Muscle layer of colon (tissue), 2 donors: Measurements from ENCODE around the gene TNRC6C.

Source experiments
- H3K27ac ChIP-seq: one replicate; pipeline ENCODE4 v1.7.0; 2013; ENCODE audit warnings: low read depth, mild to moderate bottlenecking, low read length, moderate library complexity
- H3K27me3 ChIP-seq, 2 donors: one replicate each; pipeline ENCODE4 v1.7.0; 2013; ENCODE audit warnings: low read length in 2 of 2, mild to moderate bottlenecking in 2 of 2; ENCODE audit not compliant: insufficient read depth in 2 of 2, control insufficient read depth in 1 of 2
- H3K36me3 ChIP-seq: one replicate; pipeline ENCODE4 v1.7.0; 2013; ENCODE audit warnings: mild to moderate bottlenecking, low read length; ENCODE audit not compliant: insufficient read depth
- H3K4me1 ChIP-seq: one replicate; pipeline ENCODE4 v1.7.0; 2013; ENCODE audit warnings: mild to moderate bottlenecking, low read length; ENCODE audit not compliant: insufficient read depth
- H3K4me3 ChIP-seq, 2 donors: one replicate each; pipeline ENCODE4 v1.7.0; 2013; ENCODE audit warnings: low read length in 2 of 2, low read depth in 1 of 2, mild to moderate bottlenecking in 1 of 2, moderate library complexity in 1 of 2
- H3K9ac ChIP-seq: one replicate; pipeline ENCODE4 v1.7.0; 2013; ENCODE audit warnings: low read length
- H3K9me3 ChIP-seq: one replicate; pipeline ENCODE4 v1.7.0; 2013; ENCODE audit warnings: mild to moderate bottlenecking, low read length
- donor health status: abdominal sarcoma.
- donor health status: Adenocarcinoma of cecum.

Gene TNRC6C

GRCh38 chr17:78142119-78142861 lies 183.8 kb downstream of the TNRC6C start:
- H3K27ac ChIP-seq, result no peak overlapping the region
- H3K4me1 ChIP-seq, result peaks cover 24% of the 10 kb centered on the region
- H3K27me3 ChIP-seq, result no peaks in the 10 kb centered on the region
- H3K4me3 ChIP-seq, result no peak overlapping the region
- no peak overlapping the region for H3K9ac ChIP-seq
- no peaks in the 10 kb centered on the region for H3K9me3 ChIP-seq
- H3K36me3 ChIP-seq, result no peaks in the 10 kb centered on the region

GRCh38 chr17:78143214-78144146 lies 185.0 kb downstream of the TNRC6C start:
- H3K27me3 ChIP-seq, result no peaks in the 10 kb centered on the region
- H3K4me1 ChIP-seq, result peaks cover 24% of the 10 kb centered on the region
- H3K27ac ChIP-seq, result no peak overlapping the region
- H3K9ac ChIP-seq, result no peak overlapping the region
- no peaks in the 10 kb centered on the region for H3K9me3 ChIP-seq
- H3K4me3 ChIP-seq, result no peak overlapping the region
- H3K36me3 ChIP-seq, result no peaks in the 10 kb centered on the region

GRCh38 chr17:78144147-78144719 lies 185.7 kb downstream of the TNRC6C start:
- peaks cover 24% of the 10 kb centered on the region for H3K4me1 ChIP-seq
- H3K36me3 ChIP-seq, result no peaks in the 10 kb centered on the region
- H3K9ac ChIP-seq, result no peak overlapping the region
- no peaks in the 10 kb centered on the region for H3K27me3 ChIP-seq
- H3K27ac ChIP-seq, result no peak overlapping the region
- no peak overlapping the region for H3K4me3 ChIP-seq
- no peaks in the 10 kb centered on the region for H3K9me3 ChIP-seq

GRCh38 chr17:78144736-78145641 lies 186.5 kb downstream of the TNRC6C start:
- no peak overlapping the region for H3K4me3 ChIP-seq

GRCh38 chr17:78146471-78146869 lies 188.0 kb downstream of the TNRC6C start:
- Histone ChIP-seq H3K36me3 (no peaks in the 10 kb centered on the region), H3K9me3 (no peaks in the 10 kb centered on the region), H3K9ac (no peak overlapping the region), H3K4me3 (no peak overlapping the region), H3K27me3 (no peaks in the 10 kb centered on the region), H3K4me1 (peaks cover 24% of the 10 kb centered on the region), H3K27ac (no peak overlapping the region)

More at GRCh38 chr17:78144736-78145641, 186.5 kb downstream of the TNRC6C start:
- Histone ChIP-seq H3K9ac (no peak overlapping the region), H3K27me3 (no peaks in the 10 kb centered on the region), H3K36me3 (no peaks in the 10 kb centered on the region), H3K9me3 (no peaks in the 10 kb centered on the region), H3K27ac (no peak overlapping the region), H3K4me1 (peaks cover 24% of the 10 kb centered on the region)

GRCh38 chr17:78146881-78147280 lies 188.4 kb downstream of the TNRC6C start:
- H3K9ac ChIP-seq, result no peak overlapping the region
- no peak overlapping the region for H3K4me3 ChIP-seq
- H3K9me3 ChIP-seq, result no peaks in the 10 kb centered on the region
- H3K36me3 ChIP-seq, result no peaks in the 10 kb centered on the region
- H3K27ac ChIP-seq, result no peak overlapping the region
- no peaks in the 10 kb centered on the region for H3K27me3 ChIP-seq
- H3K4me1 ChIP-seq, result peaks cover 24% of the 10 kb centered on the region

GRCh38 chr17:78147315-78147998 lies 189.0 kb downstream of the TNRC6C start:
- H3K4me1 ChIP-seq, result peaks cover 24% of the 10 kb centered on the region
- no peak overlapping the region for H3K9ac ChIP-seq
- no peaks in the 10 kb centered on the region for H3K27me3 ChIP-seq
- H3K4me3 ChIP-seq, result no peak overlapping the region
- no peaks in the 10 kb centered on the region for H3K9me3 ChIP-seq
- H3K27ac ChIP-seq, result no peak overlapping the region
- no peaks in the 10 kb centered on the region for H3K36me3 ChIP-seq

GRCh38 chr17:78148286-78149016 lies 189.9 kb downstream of the TNRC6C start:
- no peaks in the 10 kb centered on the region for H3K9me3 ChIP-seq
- no peaks in the 10 kb centered on the region for H3K36me3 ChIP-seq
- no peak overlapping the region for H3K4me3 ChIP-seq
- H3K27me3 ChIP-seq, result no peaks in the 10 kb centered on the region
- peaks cover 24% of the 10 kb centered on the region for H3K4me1 ChIP-seq
- no peak overlapping the region for H3K9ac ChIP-seq
- no peak overlapping the region for H3K27ac ChIP-seq

GRCh38 chr17:78151514-78152008 lies 193.1 kb downstream of the TNRC6C start:
- no peaks in the 10 kb centered on the region for H3K27me3 ChIP-seq
- no peaks in the 10 kb centered on the region for H3K9me3 ChIP-seq
- no peak overlapping the region for H3K27ac ChIP-seq
- H3K9ac ChIP-seq, result no peak overlapping the region
- no peaks in the 10 kb centered on the region for H3K4me1 ChIP-seq
- no peaks in the 10 kb centered on the region for H3K36me3 ChIP-seq
- H3K4me3 ChIP-seq, result no peak overlapping the region
